Measurements from ENCODE around the gene CABP1. TPM values are rescaled to one million over a fixed set of nuclear protein-coding genes. Genes with fewer than 3 reads are reported as not detected.
A peak's percentile ranks its signal among the peaks of the same experiment; 100 is the strongest.

CABP1 gene
- total and polyA plus RNA-seq, 9 of the 15 experiments (the other 6 are each of a cell fraction or from before 2014, with no cell fraction given) = not detected

GRCh38 chr12:120625557-120626419 is 14.6 kb upstream of the CABP1 start:
- CTCF ChIA-PET (ENCODE audit: low intra/inter-chr PET ratio) = interaction anchor here (0.6 kb wide), 1 partner anchor 139 kb away, joined by 4 read pairs; no protein-coding TSS in a partner anchor
- no peaks in the 10 kb centered on the region for H3K36me3 ChIP-seq (ENCODE audit: control insufficient read depth, insufficient read depth, low read length)
- H2AFZ ChIP-seq (ENCODE audit: low read depth, low read length) = peak overlapping the region; percentile 99
- H3K4me3 ChIP-seq = 0 out of 2 replicates have a peak overlapping the region, but pooled peaks have one; percentile 0
- POLR2A ChIA-PET = interaction anchor here (0.7 to 2.0 kb wide), 2 partner anchors 11 to 51 kb away, joined by 3 to 10 read pairs; no protein-coding TSS in a partner anchor
- H3K27me3 ChIP-seq (ENCODE audit: control insufficient read depth in 2 of 2, insufficient read depth in 2 of 2, low read length in 2 of 2) = peaks cover 2 to 4% of the 10 kb centered on the region in 2 experiments; a peak in 1 of 5 replicates
- WGBS (ENCODE audit: insufficient coverage, low coverage, missing lambda C conversion rate) = 35% methylated on average over 24 of the region's 26 CpGs
- no peaks in the 10 kb centered on the region for H3K9me1 ChIP-seq (ENCODE audit: control insufficient read depth, insufficient read depth, low read length)
- ATAC-seq = peak; percentile 96
- H3K27ac ChIP-seq (ENCODE audit: extremely low read depth, low read depth, low read length) = peak overlapping the region; percentile 69
- H3K9ac ChIP-seq (ENCODE audit: insufficient read depth in 1 of 2, low read depth in 2 of 2, low read length in 2 of 2) = peak overlapping the region; percentile 56 to 76; a peak in 3 of 4 replicates
- intact Hi-C loops (cut with micrococcal nuclease) = no loop called here
- no TSS peak for BruUV-seq (replicated peaks)
- H3K4me2 ChIP-seq (ENCODE audit: insufficient read depth, low read length) = peak overlapping the region; percentile 57
- DNase-seq (ENCODE audit: extremely low read depth in 1 of 4, low spot score in 3 of 4) = peak; percentile 88 to 95 (median 93)
- peaks cover 3 to 10% of the 10 kb centered on the region in 2 experiments; a peak in 4 of 5 replicates for H3K4me1 ChIP-seq (replicated peaks in 1 of 2; ENCODE audit: control insufficient read depth in 2 of 2, insufficient read depth in 2 of 2, low read length in 2 of 2)
- H3K9me3 ChIP-seq (replicated peaks; ENCODE audit: control insufficient read depth, insufficient read depth, low read depth, low read length) = no peaks in the 10 kb centered on the region
- FAIRE-seq = peak; percentile 79
- H3K79me2 ChIP-seq (ENCODE audit: control insufficient read depth, insufficient read depth, low read length) = no peaks in the 10 kb centered on the region
- H4K20me1 ChIP-seq (replicated peaks; ENCODE audit: control insufficient read depth, insufficient read depth, low read length) = no peaks in the 10 kb centered on the region
- in situ Hi-C loops (cut with MboI) = no loop called here
- TF ChIP-seq ATF1 (CRISPR knock-in tag; IDR thresholded peaks at IDR 0.05) (no peak), ATF1 (tag; IDR thresholded peaks at IDR 0.05) (peak; percentile 65), MNT (conservative IDR thresholded peaks at IDR 0.05) (peak; percentile 45 to 50; a peak in 3 of 4 replicates), ZNF121 (CRISPR knock-in tag; conservative IDR thresholded peaks at IDR 0.05) (peak; percentile 99), USF2 (CRISPR knock-in tag; IDR thresholded peaks at IDR 0.05) (peak; percentile 98), KAT8 (IDR thresholded peaks at IDR 0.05; ENCODE audit: low read depth) (no peak), MBD1 (CRISPR knock-in tag; IDR thresholded peaks at IDR 0.05) (no peak), HCFC1 (IDR thresholded peaks at IDR 0.05; ENCODE audit: low read depth, low read length) (peak; percentile 35; the same call in 1 of the 2 replicates), CHAMP1 (IDR thresholded peaks at IDR 0.05) (0 out of 2 replicates have a peak, but pooled peaks have one; percentile 31), MTF1 (CRISPR knock-in tag; IDR thresholded peaks at IDR 0.05; ENCODE audit: borderline replicate concordance) (no peak), EP400 (IDR thresholded peaks at IDR 0.05) (peak; percentile 31; the same call in 1 of the 2 replicates), CEBPG (CRISPR knock-in tag; IDR thresholded peaks at IDR 0.05) (peak; percentile 17; the same call in 1 of the 2 replicates), CEBPG (tag; conservative IDR thresholded peaks at IDR 0.05 in 1 of 2, IDR thresholded peaks at IDR 0.05 in 1 of 2) (no peak), ZBTB7A (IDR thresholded peaks at IDR 0.05; ENCODE audit: borderline replicate concordance, control insufficient read depth, low read depth, low read length) (peak; percentile 62)
